Measurements from ENCODE around the gene SNAP25.

Gene SNAP25

DNA sequence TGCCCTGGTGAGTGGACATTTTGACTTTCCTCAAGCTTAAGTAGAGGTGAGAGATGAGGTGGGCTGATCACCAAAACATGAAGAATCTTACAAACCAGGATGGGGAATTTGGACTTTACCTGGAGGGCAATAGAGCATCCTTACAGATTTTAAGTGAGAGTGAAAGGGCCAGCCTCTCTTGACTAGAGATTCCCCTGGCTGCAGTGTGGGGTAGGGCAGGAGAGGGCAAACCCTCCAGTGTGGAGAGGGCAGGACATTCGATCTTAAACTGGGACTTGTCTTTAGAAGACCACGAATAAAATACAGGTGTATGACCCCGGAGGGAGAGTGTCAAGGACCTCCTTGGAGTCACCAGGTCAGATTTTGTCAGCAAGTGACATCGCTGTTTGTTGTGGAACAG is 105.1 kb downstream of the SNAP25 start:
- no peak overlapping the region for H3K27ac ChIP-seq
- DNase-seq (ENCODE audit: low read depth, low spot score) = no peak

DNA sequence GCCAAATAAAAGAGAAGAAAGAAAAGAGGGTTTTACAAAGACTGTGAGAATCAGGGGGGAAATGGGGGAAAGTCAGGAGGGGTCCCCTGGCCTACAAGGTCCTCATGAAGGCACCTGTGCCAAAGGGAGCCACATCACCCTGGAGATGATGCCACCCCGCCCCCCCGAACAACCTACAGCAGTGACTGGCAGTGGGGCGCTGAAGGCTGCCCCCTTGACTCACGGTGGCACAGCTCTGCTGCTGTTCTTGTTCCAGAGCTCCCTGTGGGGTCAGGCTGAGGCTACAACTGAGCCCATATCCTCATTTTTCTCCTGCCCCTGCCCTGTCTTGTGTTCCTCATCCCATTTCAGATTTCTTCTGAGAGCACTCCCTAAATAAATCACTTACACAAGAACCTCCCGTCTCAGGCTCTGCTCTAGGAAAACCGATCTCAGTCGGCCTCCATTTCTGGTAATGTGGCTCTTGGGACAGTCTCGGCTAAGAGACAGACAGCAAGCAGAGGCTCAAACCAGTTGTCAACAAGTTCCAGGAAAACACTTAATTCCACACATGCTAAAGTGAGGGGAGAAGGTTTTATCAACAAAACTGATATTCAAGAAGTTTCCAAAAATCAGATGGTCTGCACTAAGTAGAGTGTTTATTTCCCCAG is 105.7 kb downstream of the SNAP25 start:
- no peak overlapping the region for H3K27ac ChIP-seq
- no peak for DNase-seq (ENCODE audit: low read depth, low spot score)

DNA sequence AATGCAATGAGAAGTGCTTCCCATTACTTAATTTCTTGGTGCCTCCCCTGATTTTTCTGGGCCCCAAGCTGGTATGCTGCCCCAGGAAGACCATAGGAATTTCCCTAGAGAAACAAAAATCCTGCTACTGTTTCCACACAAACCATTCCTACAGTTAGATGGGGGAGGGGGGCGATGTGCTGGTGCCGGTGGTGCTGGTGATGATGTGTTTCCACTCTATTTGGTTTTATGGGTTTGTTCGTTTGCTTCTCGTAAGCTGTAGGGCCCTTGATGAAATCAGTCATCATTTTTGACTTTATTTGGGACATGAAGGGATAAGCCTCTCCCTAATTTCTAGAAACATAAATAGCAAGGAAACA is 110.2 kb downstream of the SNAP25 start:
- no peak for DNase-seq (ENCODE audit: low read depth, low spot score)
- H3K27ac ChIP-seq = no peak overlapping the region

DNA sequence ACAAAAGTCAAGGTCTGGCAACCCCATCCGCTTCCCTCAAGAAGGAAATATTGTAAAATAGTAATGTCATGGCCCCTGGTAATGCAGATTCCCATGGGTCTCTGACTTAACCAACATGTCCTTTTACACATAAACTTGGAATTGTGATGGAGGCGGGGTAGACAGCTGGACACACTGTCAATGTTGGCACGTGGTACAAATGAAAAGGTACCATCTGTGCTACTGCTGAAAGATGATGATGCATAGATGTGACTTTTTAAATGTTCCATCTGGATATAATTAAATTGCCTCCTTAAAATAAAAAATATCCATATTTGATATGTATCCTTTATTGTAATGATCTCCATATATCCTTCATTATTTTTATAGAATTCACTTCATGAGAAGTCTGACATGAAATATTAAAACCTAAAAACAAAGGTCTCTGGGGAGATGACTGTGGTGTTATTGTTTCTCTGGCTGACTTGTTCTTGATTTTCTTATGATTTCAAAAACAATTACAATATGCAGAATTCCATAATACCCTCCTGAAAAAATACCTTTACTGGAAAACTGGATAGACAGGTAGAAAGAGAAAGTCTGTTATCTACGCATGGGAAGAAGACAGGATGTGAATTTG is 110.9 kb downstream of the SNAP25 start:
- no peak for DNase-seq (ENCODE audit: low read depth, low spot score)
- no peak overlapping the region for H3K27ac ChIP-seq

DNA sequence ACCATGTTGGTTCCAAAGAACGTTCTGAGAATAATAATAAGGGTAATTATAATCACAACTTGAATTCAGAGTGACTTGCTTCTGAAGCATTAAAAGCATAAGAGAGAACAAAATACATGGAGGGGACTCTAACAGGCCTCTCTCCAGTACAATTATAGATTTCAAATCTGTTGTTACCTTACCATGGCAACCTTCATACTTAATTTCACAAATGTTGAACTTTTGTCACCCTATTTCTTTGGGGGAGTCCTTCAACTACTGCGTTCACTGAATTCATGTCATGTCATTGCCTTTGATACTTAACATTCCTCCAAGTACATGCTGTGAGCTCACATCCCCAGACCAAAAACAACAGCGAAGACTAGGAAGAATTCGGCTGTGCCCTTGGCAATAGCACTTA is 111.4 kb downstream of the SNAP25 start:
- DNase-seq (ENCODE audit: low read depth, low spot score) = no peak
- H3K27ac ChIP-seq = no peak overlapping the region

DNA sequence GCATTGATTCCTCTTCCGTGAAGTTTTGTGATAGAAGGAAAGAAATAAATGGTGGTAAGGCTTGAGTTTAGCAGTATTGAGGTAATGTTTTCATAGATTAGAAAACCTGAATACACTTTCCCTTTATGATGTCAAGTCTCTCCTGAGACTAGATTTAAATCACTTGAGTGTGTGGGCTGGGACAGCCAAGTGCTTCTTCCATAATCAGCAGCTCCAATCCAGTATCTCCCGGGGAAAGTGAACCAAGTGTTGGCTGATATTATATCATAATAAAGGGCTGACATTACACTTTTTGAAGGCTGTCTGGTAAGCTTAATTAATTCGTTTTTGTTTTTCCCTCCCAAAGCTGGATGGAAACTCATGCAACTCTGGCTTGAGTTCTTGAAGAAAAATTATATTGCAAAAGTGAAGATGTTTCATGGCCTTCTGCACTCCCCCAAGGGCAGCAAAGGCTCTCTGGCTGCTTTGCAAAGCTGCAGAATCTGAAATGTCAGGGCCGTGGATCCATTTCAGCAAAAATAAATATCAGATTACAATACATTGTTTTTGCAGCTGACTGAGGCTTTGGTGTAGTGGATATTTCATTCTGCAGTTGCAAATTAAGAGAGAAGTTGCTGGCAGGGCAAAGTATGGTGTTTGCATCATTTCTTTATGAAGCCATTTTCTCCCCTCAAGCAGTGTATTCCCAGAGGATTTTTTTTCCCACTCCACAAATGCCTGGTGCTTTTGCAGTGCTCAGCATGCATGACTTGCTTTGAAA is 114.2 kb downstream of the SNAP25 start:
- DNase-seq (ENCODE audit: low read depth, low spot score) = no peak

DNA sequence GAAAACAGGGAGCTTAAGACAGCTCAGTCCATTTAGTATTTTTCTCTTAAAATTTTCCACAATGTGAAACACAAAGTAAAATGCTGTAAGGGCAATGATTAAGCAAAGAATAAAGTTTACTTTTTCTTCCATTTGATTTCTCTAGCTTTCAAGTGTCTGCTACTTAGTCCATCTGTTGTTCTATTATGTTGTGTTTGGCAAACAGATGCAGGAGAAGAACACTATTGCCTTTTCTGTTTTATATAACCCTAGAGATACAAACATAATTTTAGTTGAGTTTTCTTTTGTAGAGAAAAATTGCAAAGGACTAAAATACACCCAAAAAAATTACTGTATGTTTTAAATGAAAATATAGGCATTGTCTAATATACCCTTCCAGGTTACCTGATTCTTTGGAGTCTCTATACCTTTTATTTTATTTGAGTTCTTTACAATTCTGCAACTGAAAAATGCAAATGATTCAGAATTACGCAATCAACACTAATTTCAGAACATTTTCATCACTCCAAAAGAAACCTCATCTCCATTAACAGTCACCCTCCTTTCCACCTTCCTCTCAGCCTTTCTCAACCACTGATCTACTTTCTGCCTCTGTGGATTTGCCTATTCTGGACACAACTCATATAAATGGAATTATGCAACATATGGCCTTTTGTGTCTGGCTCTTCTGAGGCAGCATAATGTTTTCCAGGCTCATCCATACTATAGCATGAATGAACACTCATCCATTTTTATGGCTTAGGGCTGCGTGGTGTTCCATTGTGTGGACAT is 118.5 kb downstream of the SNAP25 start:
- no peak overlapping the region for H3K27ac ChIP-seq
- DNase-seq (ENCODE audit: low read depth, low spot score) = no peak

More for the DNA sequence above, 114.2 kb downstream of the SNAP25 start:
- no peak overlapping the region for H3K27ac ChIP-seq

DNA sequence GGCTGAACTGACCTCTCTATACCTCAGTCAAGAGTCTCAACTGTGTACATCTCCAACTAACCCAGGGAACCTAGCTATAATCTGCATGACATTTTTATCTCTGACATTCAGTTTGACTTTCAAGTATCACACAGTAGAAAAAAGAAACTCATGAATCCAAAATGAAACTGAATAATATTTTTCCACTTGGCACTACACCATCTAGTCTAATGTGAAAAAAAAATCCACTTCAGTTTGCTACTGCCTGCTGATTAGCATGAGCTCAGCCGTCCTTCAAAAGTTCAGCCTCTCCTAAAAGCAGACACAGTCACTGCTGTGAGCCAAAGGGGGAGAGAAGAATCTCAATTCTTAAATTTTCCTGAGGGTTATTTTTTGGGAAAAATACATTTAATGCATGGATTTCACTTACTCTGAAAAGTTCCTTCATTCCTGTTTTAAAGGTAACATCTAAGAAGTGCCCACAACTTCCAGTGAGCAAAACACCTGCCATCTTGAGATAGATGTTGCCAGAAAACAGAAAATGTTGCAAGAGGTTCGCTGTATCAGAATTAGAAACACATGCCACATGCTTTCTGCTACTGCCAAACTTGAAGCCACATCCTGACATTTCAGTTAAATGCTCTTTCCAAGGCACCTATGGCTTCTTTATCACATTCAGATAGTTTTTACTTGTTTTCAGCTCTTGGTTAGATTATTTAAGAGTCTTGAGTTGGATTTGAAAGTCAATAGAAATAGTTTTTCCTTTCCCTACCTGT is 120.0 kb downstream of the SNAP25 start:
- DNase-seq (ENCODE audit: low read depth, low spot score) = no peak
- H3K27ac ChIP-seq = no peak overlapping the region

DNA sequence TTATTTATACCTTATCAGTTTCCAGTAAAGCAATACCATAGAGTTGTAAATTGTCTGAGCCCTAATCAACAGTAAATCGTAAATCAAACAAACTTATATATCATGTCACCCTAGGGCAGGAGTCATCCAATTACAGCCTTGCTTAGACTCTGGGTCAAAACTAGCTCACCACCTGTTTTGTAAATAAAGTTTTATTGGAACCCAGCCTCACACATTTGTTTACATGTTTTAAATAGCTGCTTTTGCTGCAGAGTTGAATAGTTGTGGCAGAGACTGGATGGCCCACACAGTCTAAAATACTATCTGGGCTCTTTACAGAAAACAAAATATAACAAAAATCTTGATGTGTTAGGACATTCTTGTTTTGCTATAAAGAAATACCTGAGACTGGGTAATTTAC is 121.0 kb downstream of the SNAP25 start:
- no peak for DNase-seq (ENCODE audit: low read depth, low spot score)

DNA sequence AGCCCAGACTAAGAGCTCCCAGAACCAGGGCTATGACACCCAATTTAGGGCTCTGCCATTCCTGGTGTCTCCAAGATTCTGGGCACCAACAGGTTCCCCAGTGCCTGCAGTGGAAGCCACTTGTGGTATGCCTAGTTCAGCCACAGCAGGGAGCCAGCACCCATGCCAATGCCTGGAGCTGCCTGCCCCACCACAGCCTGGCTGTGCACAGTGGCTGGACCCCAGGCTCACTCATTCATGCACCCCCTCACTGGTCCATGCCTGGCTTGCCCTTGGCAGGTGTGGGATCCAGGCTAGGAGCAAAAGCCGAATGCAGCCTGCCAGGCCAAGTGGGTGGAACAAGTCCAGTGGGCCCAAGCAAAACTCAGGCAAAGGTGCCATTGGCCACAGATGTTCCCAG is 123.5 kb downstream of the SNAP25 start:
- DNase-seq (ENCODE audit: low read depth, low spot score) = no peak
- H3K27ac ChIP-seq = no peak overlapping the region

More for the DNA sequence above, 121.0 kb downstream of the SNAP25 start:
- H3K27ac ChIP-seq = no peak overlapping the region

DNA sequence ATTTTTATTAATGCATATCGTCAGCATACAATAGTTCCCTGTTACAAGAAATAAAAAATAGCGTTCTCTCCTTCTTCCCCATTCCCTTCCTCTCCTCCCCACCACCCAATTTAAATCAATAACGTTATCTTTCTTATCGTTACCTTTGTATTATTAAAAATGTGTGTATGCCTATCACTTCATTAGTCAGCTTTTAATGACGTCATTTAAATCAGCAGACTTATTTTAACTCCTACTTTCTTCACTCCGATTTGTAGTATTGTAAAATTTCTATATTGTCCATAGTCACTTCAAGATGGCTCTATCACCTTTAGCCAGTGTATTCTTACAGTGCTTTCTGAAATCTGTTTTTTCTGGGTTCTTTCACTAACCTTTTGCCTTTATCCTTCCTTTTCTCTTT is 126.3 kb downstream of the SNAP25 start:
- DNase-seq (ENCODE audit: low read depth, low spot score) = no peak
- no peak overlapping the region for H3K27ac ChIP-seq

DNA sequence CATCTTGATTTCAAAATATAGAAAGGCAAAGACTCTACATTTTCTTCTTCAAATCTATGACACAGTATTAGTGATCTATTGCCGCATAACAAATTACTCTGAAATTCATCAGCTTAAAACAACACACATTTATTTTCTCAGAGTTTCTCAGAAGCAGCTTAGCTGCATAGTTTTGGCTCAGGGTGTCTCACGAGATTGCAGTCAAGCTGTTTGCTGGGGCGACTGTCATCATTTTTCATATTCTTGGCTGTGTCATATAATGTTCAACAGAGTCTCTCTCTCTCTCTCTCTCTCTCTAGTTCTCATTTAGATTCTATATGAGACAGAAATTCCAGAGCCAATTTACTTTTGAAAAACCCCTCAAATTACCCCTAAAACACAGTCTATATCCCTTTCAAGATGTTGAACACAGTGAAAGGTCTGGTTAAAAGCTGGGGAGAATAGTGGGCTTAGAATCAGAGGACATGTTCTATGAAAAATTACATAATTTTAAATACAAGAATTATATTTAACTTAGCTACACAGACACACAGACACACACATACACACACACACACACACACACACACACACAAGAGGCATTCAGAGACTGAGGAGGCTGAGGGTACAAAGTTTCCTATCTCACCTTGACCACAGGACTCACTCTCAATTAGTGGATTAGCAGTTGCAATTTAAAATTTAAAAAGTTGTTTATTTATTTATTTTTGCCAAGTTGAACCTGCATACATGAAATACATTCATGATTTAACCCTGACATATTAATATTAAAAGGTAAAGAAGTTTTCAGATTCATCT is 128.7 kb downstream of the SNAP25 start:
- DNase-seq (ENCODE audit: low read depth, low spot score) = no peak
- H3K27ac ChIP-seq = no peak overlapping the region

DNA sequence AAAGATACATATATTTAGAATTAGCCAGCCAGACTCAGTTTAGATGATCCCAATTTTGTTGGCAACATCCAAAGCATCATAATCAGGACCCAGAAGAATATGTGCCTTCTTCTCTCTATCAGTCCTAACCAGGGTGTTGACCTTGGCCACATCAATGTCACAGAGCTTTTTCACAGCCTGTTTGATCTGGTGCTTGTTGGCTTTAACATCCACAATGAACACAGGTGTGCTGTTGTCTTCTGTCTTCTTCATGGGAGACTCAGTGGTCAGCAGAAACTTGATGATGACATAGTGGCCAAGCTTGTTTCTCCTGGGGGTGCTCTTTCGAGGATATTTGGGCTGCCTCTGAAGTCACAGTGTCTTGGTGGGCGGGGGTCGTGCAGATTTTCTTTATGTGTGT is 130.5 kb downstream of the SNAP25 start:
- H3K27ac ChIP-seq = no peak overlapping the region
- no peak for DNase-seq (ENCODE audit: low read depth, low spot score)

DNA sequence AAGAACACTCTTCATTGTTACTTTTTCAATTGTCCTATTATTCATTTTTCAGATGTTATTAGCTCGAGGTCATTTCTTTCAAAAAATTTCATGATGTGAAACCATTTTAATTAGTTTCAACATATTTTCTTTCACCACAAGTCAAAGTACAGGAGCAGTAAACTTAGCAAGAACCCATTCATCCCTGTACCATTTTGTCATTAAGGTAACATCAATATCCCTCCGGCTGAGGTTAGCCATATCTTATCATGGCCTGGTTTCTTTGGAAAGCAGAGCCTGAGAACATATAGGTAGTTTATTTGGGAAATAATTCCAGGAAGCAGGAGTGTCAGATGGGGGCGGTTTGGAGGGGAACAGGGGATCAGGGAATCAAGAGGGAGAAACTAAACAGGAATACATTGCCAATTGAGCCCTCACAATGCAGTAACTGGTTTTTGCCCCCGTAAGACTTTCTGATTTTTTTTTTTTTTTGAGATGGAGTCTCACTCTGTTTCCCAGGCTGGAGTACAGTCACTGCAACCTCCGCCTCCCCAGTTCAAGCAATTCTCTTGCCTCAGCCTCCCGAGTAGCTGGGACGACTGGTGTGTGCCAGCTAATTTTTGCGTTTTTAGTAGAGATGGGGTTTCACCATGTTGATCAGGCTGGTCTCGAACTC is 131.7 kb downstream of the SNAP25 start:
- DNase-seq (ENCODE audit: low read depth, low spot score) = no peak
- no peak overlapping the region for H3K27ac ChIP-seq

DNA sequence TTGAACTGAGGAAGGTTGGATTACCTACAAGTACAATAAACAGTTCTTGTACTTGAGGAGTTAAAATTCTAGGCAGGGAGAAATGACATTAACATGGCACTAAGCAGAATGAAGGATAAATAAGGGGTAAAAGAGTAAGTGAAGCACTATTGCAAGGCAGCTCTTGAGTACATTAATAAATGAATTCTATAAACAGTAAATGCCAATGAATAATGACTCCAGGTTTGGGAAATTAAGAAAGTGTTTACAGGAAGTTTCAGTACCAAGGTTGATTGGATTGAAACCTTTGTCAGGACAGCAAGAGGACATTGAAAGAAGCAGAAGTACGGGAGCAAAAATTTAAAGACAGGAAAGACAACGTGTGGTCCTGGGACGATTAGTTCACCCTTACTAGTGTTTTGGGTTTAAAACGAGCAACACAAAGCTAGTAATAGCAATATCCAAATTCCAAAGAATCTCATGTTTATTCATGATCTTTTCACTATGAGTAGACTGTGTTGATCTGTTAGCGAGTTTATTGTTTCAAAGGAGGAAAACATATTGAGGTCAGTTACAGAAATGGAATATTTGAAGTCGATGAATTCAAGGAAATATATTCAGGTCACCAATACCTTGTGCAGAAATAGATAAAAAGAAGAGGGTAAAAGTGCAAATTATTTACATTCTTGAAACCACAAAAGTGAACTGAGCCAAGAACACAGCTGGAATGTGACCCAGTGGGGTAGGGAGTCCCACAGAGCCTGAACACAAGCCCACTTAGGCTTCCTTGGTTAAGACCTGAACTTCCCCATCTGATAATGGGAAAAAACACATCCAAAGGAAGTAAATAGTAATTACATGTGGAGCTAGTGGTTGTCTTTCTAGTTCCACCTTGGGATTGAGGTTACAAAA is 134.5 kb downstream of the SNAP25 start:
- H3K27ac ChIP-seq = no peak overlapping the region
- DNase-seq (ENCODE audit: low read depth, low spot score) = no peak

DNA sequence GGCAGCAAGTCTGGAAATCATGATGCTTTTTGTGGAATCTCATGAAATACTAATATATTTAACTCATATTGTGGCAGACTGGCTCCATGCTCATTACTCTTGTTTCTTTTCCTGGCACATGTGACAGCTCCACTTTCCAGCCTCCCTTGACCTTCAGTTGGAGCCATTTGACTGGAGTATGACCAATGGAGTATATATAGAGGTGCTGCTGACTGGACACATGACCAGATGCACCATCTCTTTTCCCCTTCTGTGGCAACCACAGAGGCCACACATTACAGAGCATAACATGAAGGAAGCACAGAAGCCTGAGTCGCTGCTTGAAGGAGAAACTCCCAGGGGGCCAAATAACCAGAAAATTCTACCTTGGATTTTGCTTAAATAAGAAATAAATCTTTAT is 138.0 kb downstream of the SNAP25 start:
- no peak overlapping the region for H3K27ac ChIP-seq
- no peak for DNase-seq (ENCODE audit: low read depth, low spot score)

All from epithelial cell of prostate (primary cell).